AG04450 (cell line): ENCODE results near the gene ABL2. TPM values are rescaled to one million over a fixed set of nuclear protein-coding genes. Genes with fewer than 3 reads are reported as not detected.

Experiments
- CTCF ChIA-PET: fragments of 300-600, 350-600 bp; formaldehyde crosslinking; extraction: SDS; loops from one replicate; lab custom pipeline; 2022; ENCODE audit warnings: antibody characterized with exemption, inconsistent platforms; lab: Charles Lee
- POLR2A ChIA-PET: fragments of 350-600 bp; formaldehyde crosslinking; extraction: SDS; loops from one replicate; lab custom pipeline; 2021; ENCODE audit warnings: antibody characterized with exemption, inconsistent platforms; lab: Yijun Ruan, JAX
- DNase-seq: peaks from one replicate; pipeline ENCODE4 v3.0.0-alpha.2; 2011; ENCODE audit warnings: low read depth, low spot score
- H3K27ac ChIP-seq: one replicate; pipeline ENCODE4 v1.5.1; 2012; ENCODE audit warnings: low read depth, low read length, control low read depth
- H3K27me3 ChIP-seq: one replicate; pipeline ENCODE4 v1.6.0; 2012; ENCODE audit warnings: low read length; ENCODE audit not compliant: control insufficient read depth, insufficient read depth
- H3K4me3 ChIP-seq: 2 replicates; pipeline ENCODE4 v1.5.1; 2011; ENCODE audit warnings: mild to moderate bottlenecking, low read depth, low read length, control low read depth
- H3K9me3 ChIP-seq: 2 replicates; pipeline ENCODE4 v1.5.1; 2012; ENCODE audit warnings: low read length; ENCODE audit not compliant: control insufficient read depth, insufficient read depth
- CTCF ChIP-seq: IDR thresholded peaks from 2 replicates; pipeline ENCODE4 v1.5.1; 2011; ENCODE audit warnings: low read depth, low read length, control low read depth, inconsistent platforms
- polyA plus RNA-seq: library from polyadenylated mRNA; depleted of rRNA; stranded (reverse); fragments of >200 nt; gene quantifications from 2 replicates; pipeline ENCODE4 v1.2.3, GENCODE V29; 2011

The ABL2 gene
- polyA plus RNA-seq, 1 experiment = 13.9 TPM

GRCh38 chr1:179099891-179100290, 129.6 kb downstream of the ABL2 start:
- H3K27ac ChIP-seq = no peak overlapping the region
- H3K27me3 ChIP-seq = no peaks in the 10 kb centered on the region
- CTCF ChIA-PET = interaction anchor here (1.5 kb wide), 1 partner anchor 21 kb away, joined by 5 read pairs; no protein-coding TSS in a partner anchor
- TF ChIP-seq CTCF = no peak
- DNase-seq = no peak
- POLR2A ChIA-PET = no interaction called here
- H3K4me3 ChIP-seq = no peak overlapping the region
- no peaks in the 10 kb centered on the region for H3K9me3 ChIP-seq

DNA sequence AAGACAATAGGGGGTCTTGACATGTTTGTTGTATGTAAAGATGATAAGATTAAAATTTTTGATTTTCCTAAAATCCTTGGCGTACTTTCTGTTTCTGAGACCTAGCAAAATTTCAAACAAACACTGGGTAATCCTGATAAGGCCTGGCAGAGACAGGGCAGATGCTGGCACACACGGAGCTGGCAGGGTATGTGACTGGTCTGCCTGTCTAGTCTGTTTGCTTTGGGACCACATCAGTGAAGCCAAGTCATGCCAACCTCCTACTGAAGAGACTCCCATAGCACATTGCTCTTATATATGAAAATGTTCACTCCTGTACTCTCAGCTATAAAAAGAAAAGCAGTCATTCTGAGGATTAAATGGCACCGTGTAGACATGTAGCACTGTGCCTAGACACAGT, 133.6 kb downstream of the ABL2 start:
- Histone ChIP-seq H3K27ac (peak overlapping the region; percentile 25), H3K9me3 (no peaks in the 10 kb centered on the region), H3K4me3 (no peak overlapping the region), H3K27me3 (no peaks in the 10 kb centered on the region)
- POLR2A ChIA-PET = no interaction called here
- DNase-seq = no peak
- no peak for TF ChIP-seq CTCF
- CTCF ChIA-PET = interaction anchor here (2.3 kb wide), 1 partner anchor 17 kb away, joined by 7 read pairs; no protein-coding TSS in a partner anchor

GRCh38 chr1:179095377-179095776, 134.1 kb downstream of the ABL2 start:
- CTCF ChIA-PET = interaction anchor here (2.3 kb wide), 1 partner anchor 16 kb away, joined by 7 read pairs; no protein-coding TSS in a partner anchor
- no peak for TF ChIP-seq CTCF
- Histone ChIP-seq H3K9me3 (no peaks in the 10 kb centered on the region), H3K27ac (no peak overlapping the region), H3K27me3 (no peaks in the 10 kb centered on the region), H3K4me3 (no peak overlapping the region)
- DNase-seq = no peak
- POLR2A ChIA-PET = no interaction called here

DNA sequence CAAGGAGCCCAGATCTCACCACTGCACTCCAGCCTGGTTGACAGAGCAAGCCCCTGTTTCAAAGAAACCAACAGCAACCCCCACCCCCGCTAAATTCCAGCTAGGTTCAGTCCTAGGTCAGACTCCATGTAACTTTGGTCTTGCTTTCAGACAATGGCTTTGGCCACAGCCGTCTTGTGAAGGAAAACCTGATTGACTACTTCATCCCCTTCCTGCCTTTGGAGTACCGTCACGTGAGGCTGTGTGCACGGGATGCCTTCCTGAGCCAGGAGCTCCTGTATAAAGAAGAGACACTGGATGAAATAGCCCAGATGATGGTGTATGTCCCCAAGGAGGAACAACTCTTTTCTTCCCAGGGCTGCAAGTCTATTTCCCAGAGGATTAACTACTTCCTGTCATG, 134.7 kb downstream of the ABL2 start:
- no peak for TF ChIP-seq CTCF
- H3K9me3 ChIP-seq = no peaks in the 10 kb centered on the region
- H3K4me3 ChIP-seq = no peak overlapping the region
- no peak overlapping the region for H3K27ac ChIP-seq
- DNase-seq = no peak
- POLR2A ChIA-PET = no interaction called here
- H3K27me3 ChIP-seq = no peaks in the 10 kb centered on the region
- CTCF ChIA-PET = interaction anchor here (2.3 kb wide), 1 partner anchor 15 kb away, joined by 7 read pairs; no protein-coding TSS in a partner anchor

DNA sequence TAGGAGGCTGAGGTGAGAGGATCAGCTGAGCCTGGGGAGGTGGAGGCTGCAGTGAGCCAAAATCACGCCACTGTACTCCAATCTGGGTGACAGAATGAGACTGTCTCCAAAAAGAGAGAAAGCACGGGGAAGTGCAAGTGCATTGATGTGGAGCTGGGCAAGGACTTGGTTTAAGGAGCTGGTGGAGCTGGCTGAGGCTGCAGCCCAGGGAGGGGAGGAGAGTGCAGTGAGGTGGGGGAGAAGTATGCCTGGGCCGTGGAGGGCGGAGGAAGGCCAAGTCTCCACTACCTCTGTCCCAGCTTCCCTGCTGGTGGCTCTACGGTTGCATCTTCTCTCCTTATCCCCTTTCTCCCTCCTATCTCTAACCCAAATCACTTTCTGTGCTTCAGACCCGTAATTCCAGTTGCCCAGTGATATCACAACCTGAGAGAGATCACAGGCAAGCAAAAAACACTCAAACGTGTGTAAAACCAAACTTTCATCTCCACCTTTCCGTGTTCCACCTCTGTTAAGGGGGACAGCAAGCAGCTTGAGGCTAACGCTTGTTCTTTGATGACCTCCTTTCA, 136.5 kb downstream of the ABL2 start:
- Histone ChIP-seq H3K9me3 (no peaks in the 10 kb centered on the region), H3K4me3 (no peak overlapping the region), H3K27ac (no peak overlapping the region), H3K27me3 (no peaks in the 10 kb centered on the region)
- POLR2A ChIA-PET = interaction anchor here (1.5 kb wide), 1 partner anchor 10 kb away, joined by 9 read pairs; the partner anchor contains the start of gene TOR3A
- no peak for TF ChIP-seq CTCF
- DNase-seq = no peak
- CTCF ChIA-PET = interaction anchor here (1.4 to 2.2 kb wide), 2 partner anchors 14 to 28 kb away, joined by 6 read pairs; no protein-coding TSS in a partner anchor
